Esophagus muscularis mucosa (tissue), 4 donors: ENCODE data around the gene PEX11A. TPM values are rescaled to one million over a fixed set of nuclear protein-coding genes. Genes with fewer than 3 reads are reported as not detected.

Source experiments
- DNase-seq: peaks from one replicate; pipeline ENCODE4 v3.0.0-alpha.2; 2017; ENCODE audit errors: extremely low spot score
- H3K27ac ChIP-seq, 4 donors: fragments of 200-600 bp; sonication (generic); replicated peaks in 1 of 4; 1 replicate in 3 of 4; 2 replicates in 1 of 4; pipeline ENCODE4 v1.5.1; 2016 to 2019; ENCODE audit warnings: mild to moderate bottlenecking in 1 of 4
- H3K27me3 ChIP-seq, 4 donors: fragments of 200-600 bp; sonication (generic); one replicate each; pipeline versions ENCODE4 v1.5.1 to v1.6.0; 2016 to 2019
- H3K36me3 ChIP-seq, 4 donors: fragments of 200-600 bp; sonication (generic); one replicate each; pipeline ENCODE4 v1.5.1; 2016 to 2019
- H3K4me1 ChIP-seq, 4 donors: fragments of 200-600 bp; sonication (generic); one replicate each; pipeline ENCODE4 v1.5.1; 2016 to 2019
- H3K4me3 ChIP-seq, 4 donors: fragments of 200-600 bp; sonication (generic); 1 replicate in 2 of 4; 2 replicates in 2 of 4; pipeline ENCODE4 v1.5.1; 2016 to 2019; ENCODE audit warnings: mild to moderate bottlenecking in 4 of 4, moderate library complexity in 1 of 4
- H3K9me3 ChIP-seq, 4 donors: fragments of 200-600 bp; sonication (generic); 1 replicate in 3 of 4; 2 replicates in 1 of 4; pipeline ENCODE4 v1.5.1; 2016 to 2019
- CTCF ChIP-seq, 3 experiments: fragments of 200-600 bp in 2 of 3; fragments of 450-650 bp in 1 of 3; sonication (generic) in 2 of 3; IDR thresholded peaks; one replicate each; pipeline ENCODE4 v1.5.1; 2017 to 2019; ENCODE audit warnings: antibody characterized with exemption in 3 of 3, mild to moderate bottlenecking in 2 of 3, moderate library complexity in 1 of 3
- EP300 ChIP-seq: sonication (generic); formaldehyde crosslinking; IDR thresholded peaks from one replicate; pipeline ENCODE4 v1.6.1; 2017; ENCODE audit warnings: antibody characterized with exemption
- POLR2A ChIP-seq: fragments of 450-650 bp; IDR thresholded peaks from one replicate; pipeline ENCODE4 v1.6.1; 2017; ENCODE audit warnings: antibody characterized with exemption, moderate library complexity, mild to moderate bottlenecking, low read depth
- POLR2AphosphoS5 ChIP-seq, 2 donors: sonication (generic); formaldehyde crosslinking; IDR thresholded peaks; one replicate each; pipeline ENCODE4 v1.6.1; 2017; ENCODE audit warnings: antibody characterized with exemption in 2 of 2
- WGBS: methylation state at CpG from one replicate; pipeline ENCODE4 v1.1.5; 2018; 5-methylcytosine and 5-hydroxymethylcytosine counted together
- intact Hi-C: fragments of 100-400 bp; cut with DNase I; formaldehyde crosslinking; loops from one replicate; pipeline ENCODE4 v1.15.1; 2023
- total RNA-seq, 4 donors: library from RNA; depleted of rRNA; stranded (reverse); fragments of >200 nt; gene quantifications; one replicate each; pipeline versions ENCODE4 v1.1.0 to v1.2.1, GENCODE V29; 2016

Gene PEX11A
- 10 to 100 TPM; 10.8 to 20.2 (median 15.4) TPM for total RNA-seq

GRCh38 chr15:89690276-89691218 is at the start of gene PEX11A, which contains the start of gene WDR93:
TSS of gene PEX11A (minus strand) at chr15:89690754. CDS start at chr15:89690632, 122 bp downstream.
TSS of gene WDR93 (plus strand) at chr15:89690811. CDS start at chr15:89701747, 10,936 bp downstream.
- WGBS = 5% methylated on average over 41 of the region's 60 CpGs

GRCh38 chr15:89740137-89740536 is 49.6 kb upstream of the PEX11A start:
- Histone ChIP-seq H3K4me3 (no peak overlapping the region), H3K27me3 (no peaks in the 10 kb centered on the region), H3K36me3 (no peaks in the 10 kb centered on the region), H3K4me1 (peaks cover 0 to 4% (median 2%) of the 10 kb centered on the region in 4 donors), H3K27ac (no peak overlapping the region), H3K9me3 (no peaks in the 10 kb centered on the region)
- WGBS = 8% methylated on average over 8 of the region's 8 CpGs
- TF ChIP-seq POLR2A = no peak
- TF ChIP-seq CTCF (IDR thresholded peaks at IDR 0.05) = peak in 2 of 3 experiments; percentile 90 to 92
- no peak for DNase-seq
- intact Hi-C loops = no loop called here

More at GRCh38 chr15:89690276-89691218, at the start of gene PEX11A, which contains the start of gene WDR93:
- H3K27ac ChIP-seq = peak within 1 kb of the TSS; percentile 33 to 79 (median 76)
- intact Hi-C loops = loop anchor here (5.0 kb wide), 1 partner anchor 43 kb away; no protein-coding TSS in a partner anchor
- peak within 1 kb of the TSS; percentile 71 to 96 (median 80) for H3K4me3 ChIP-seq
- peaks cover 6 to 45% (median 27%) of the 10 kb centered on the region in 4 donors for H3K4me1 ChIP-seq
- no peaks in the 10 kb centered on the region for H3K27me3 ChIP-seq
- no peaks in the 10 kb centered on the region for H3K9me3 ChIP-seq
- DNase-seq = peak; percentile 92
- peaks cover 0 to 6% (median 1%) of the 10 kb centered on the region in 4 donors for H3K36me3 ChIP-seq
- TF ChIP-seq POLR2AphosphoS5 (IDR thresholded peaks at IDR 0.05) (peak; percentile 84 to 91), EP300 (no peak), POLR2A (peak; percentile 23), CTCF (IDR thresholded peaks at IDR 0.05) (peak in 1 of 3 experiments; percentile 17)

- TF ChIP-seq EP300 (no peak), POLR2A (no peak), POLR2AphosphoS5 (IDR thresholded peaks at IDR 0.05) (no peak), CTCF (IDR thresholded peaks at IDR 0.05) (no peak)
- Histone ChIP-seq H3K4me3 (no peak overlapping the region), H3K4me1 (peaks cover 0 to 4% (median 2%) of the 10 kb centered on the region in 4 donors), H3K9me3 (no peaks in the 10 kb centered on the region), H3K27ac (no peak overlapping the region), H3K36me3 (no peaks in the 10 kb centered on the region), H3K27me3 (peaks cover 0 to 5% (median 0%) of the 10 kb centered on the region in 4 donors)
- intact Hi-C loops = no loop called here
- DNase-seq = no peak
- 59% methylated on average over 4 of the region's 4 CpGs for WGBS
Observed at GRCh38 chr15:89735773-89736172, 45.2 kb upstream of the PEX11A start.

GRCh38 chr15:89732451-89733172 is 42.1 kb upstream of the PEX11A start:
- Histone ChIP-seq H3K4me1 (peaks cover 0 to 12% (median 7%) of the 10 kb centered on the region in 4 donors), H3K4me3 (no peak overlapping the region), H3K27me3 (peaks cover 0 to 5% (median 0%) of the 10 kb centered on the region in 4 donors), H3K36me3 (no peaks in the 10 kb centered on the region), H3K27ac (no peak overlapping the region), H3K9me3 (no peaks in the 10 kb centered on the region)
- TF ChIP-seq POLR2A (no peak), POLR2AphosphoS5 (IDR thresholded peaks at IDR 0.05) (no peak), EP300 (no peak), CTCF (IDR thresholded peaks at IDR 0.05) (no peak)
- DNase-seq = no peak
- WGBS = 55% methylated on average over 7 of the region's 8 CpGs
- intact Hi-C loops = no loop called here
